SH-SY5Y (cell line): ENCODE measurements around the gene TEKT3.

Experiments
- GATA2 ChIP-seq: IDR thresholded peaks from 2 replicates; pipeline ENCODE4 v1.6.1; 2011; ENCODE audit warnings: mild to moderate bottlenecking, low read depth, low read length
- GATA3 ChIP-seq: IDR thresholded peaks from 2 replicates; pipeline ENCODE4 v1.6.1; 2011; ENCODE audit warnings: low read depth, mild to moderate bottlenecking, low read length, moderate library complexity

DNA sequence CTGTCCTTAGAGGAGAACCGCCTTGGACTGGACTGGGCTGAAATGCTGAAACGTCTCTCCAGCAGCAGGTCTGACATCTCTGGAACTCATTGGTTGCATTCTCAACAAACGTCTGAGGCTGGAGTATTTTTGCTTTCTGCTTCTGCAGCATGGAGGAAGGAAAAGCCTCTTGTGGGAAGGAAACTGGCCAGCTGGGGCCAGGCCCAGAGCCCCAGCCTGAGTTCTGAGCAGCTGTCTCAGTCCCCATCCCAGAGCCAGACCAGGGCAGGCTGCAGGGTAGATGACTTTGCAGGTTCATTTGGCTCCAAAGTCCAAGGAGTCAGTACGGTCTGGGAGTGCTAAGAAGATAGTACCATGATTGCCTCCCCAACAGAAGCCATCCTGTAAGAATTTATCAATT is 18.3 kb downstream of the TEKT3 start:
- TF ChIP-seq GATA2 = no peak
- no peak for TF ChIP-seq GATA3
